ENCODE data around the gene PRDX3. TPM values are rescaled to one million over a fixed set of nuclear protein-coding genes. Genes with fewer than 3 reads are reported as not detected.
A peak's percentile ranks its signal among the peaks of the same experiment; 100 is the strongest.
"Not testable (repeated sequence)": the region's sequence is repeated elsewhere in the genome, so short reads cannot be mapped to it uniquely, and the experiment has no call there.

PRDX3 gene
- total RNA-seq, 1 experiment from 2014 or later, result 357 TPM

- peak; percentile 57 for DNase-seq (ENCODE audit: low read depth)
These were observed 28.2 kb upstream of the PRDX3 start for GRCh38 chr10:119206603-119207365.

DNA sequence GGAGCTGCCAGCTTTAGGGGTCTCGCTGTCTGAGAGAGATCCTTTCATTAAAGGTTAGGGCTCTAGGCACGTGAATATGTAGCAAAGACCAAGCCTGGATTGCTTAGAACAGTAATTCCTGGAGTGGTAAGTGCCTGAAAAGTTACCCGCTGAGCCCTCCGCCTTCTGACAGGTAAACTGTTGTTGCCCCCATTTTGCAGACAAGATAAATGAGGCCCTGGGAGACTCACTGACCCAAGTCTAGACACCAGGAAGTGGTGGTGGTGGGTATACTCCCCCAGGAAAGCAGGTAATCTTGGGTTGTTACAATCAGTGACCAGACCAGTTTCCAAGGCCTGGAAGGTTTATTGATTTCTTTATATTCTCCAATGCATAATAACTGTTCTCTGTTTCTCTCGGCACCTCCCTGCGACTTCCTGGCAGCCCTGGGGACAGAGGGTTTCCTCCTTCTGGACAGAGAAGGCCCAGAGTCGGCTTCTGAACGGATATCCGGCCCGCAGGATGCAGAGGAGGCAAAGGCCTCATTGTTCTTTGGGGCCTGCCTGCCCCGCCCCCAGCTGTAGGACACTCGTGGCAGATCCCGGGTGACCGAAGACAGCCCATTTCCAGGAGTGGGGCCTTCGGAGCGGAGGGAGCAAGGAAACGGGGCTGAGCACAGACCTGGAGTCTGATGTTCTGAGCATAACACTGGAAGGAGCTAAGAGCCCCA, 27.4 kb upstream of the PRDX3 start:
- DNase-seq (ENCODE audit: low read depth), result no peak

DNA sequence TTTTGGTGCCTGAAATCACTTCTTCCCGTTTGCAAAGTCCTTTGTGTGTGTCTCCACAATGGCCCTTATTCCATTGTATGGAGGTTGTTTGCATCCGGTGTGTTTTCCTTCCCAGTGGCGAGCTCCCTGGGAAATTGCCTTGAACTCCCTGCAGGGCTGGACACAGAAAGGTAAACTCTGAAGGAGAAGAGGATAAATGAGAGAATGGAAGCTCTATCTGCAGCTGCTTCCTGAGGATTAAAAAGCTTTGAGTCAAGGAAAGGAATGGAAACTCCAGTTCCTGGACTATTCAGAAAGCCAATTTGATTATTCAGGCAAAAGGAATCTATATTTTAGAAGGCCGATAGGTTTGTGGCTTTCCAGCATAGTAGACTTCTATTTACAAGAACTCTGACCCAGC, 24.4 kb upstream of the PRDX3 start:
- peak; percentile 69 for DNase-seq (ENCODE audit: low read depth)

- no peak for DNase-seq (ENCODE audit: low read depth)
These were observed 22.6 kb upstream of the PRDX3 start for GRCh38 chr10:119201233-119201632.

GRCh38 chr10:119199231-119199992, 20.8 kb upstream of the PRDX3 start:
- DNase-seq (ENCODE audit: low read depth), result peak; percentile 69

DNA sequence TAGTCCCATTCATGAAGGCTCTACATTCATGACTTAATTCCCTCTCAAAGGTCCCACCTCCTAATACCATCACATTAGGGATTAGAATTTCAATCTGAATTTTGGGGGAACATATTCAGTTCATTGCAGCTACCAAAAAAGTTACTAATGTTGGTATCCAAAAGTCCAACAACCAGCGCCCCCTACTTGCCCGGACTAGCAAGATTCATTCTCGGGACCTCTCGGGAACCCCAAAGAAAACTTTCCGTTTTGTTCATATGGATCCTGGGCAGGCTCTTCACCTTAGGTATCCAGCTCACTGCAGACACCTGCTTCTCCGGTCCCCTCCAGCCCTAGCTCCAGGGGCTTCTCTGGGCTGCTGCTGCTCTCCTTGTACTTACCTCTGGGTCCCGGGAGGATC, 19.8 kb upstream of the PRDX3 start:
- no peak for DNase-seq (ENCODE audit: low read depth)

- DNase-seq (ENCODE audit: low read depth), result peak; percentile 64
These were observed 19.3 kb upstream of the PRDX3 start for GRCh38 chr10:119197921-119198320.

DNA sequence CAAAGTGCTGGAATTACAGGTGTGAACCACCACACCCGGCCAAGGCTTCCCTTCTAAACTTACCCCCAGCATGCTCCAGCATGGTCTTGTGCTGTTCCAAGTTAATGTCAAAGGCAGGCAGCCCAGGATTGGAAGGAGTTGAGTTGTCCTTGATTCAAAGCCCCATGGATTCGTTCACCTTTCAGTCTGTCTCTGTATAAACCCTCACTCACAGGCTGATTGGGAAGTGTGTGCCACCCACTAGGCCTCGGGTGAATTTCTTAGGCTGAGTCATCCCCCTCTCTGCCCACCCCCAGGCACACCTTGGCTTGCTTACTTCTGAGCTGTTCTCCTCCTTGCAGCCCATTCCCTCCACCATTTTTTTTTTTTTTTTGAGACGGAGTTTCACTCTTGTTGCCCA, 13.3 kb upstream of the PRDX3 start:
- DNase-seq (ENCODE audit: low read depth), result peak; percentile 89

DNA sequence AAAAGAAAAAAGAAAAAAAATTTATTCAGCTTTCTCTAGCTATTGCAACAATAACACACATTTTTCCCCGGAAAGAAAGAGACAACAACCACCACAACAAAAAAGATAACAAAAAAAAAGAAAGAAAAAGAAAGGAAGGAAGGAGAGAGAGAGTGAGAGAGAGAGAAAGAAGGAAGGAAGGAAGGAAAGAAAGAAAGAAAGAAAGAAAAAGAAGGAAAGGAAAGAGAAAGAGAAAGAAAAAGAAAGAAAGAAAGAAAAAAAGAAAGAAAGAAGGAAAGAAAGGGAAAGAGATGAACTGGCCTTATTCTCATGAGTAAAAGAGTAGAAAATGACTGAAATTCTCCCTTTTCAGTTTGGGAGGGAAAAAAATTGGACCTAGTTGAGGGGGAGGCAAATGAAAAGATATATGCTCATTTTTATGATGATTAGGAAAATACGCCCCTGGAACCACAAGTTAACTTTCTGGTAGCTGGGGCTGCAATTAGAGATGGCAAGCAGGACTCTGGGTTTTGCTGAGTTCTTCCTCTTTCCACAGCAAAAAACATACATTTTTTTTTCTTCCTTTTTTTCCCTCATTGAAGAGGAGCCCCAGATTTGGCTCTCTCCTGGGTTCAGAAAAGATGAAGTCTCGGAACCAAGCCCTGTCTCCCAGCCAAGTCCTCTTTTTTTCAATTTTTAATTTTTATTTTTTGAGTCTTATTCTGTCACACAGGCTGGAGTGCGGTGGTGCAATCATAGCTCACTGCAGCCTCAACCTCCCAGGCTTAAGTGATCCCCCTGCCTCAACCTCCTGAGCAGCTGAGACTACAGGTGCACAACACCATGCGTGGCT, 12.6 kb upstream of the PRDX3 start:
- no peak for DNase-seq (ENCODE audit: low read depth)

DNA sequence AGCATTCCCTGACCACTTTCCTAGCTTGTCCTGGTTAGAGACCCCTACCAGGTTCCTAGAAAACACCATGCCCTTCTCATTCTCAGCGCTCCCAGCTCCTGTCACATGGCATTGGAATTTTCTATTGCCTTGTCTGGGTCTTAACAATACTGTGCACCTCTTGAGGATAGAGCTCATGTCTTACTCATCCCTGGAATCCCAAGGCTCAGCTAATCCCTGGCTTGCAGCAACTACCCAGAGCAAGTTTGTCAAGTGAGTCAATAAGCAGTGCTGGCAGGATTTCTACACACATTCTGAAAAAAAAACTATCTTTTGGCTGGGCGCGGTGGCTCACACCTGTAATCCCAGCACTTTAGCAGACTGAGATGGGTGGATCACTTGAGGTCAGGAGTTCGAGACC, 11.7 kb upstream of the PRDX3 start:
- DNase-seq (ENCODE audit: low read depth), result peak; percentile 97

GRCh38 chr10:119189811-119190282, 11.2 kb upstream of the PRDX3 start:
- DNase-seq (ENCODE audit: low read depth), result peak; percentile 76

- no peak for DNase-seq (ENCODE audit: low read depth)
These were observed 5.2 kb upstream of the PRDX3 start for GRCh38 chr10:119183664-119184412.

DNA sequence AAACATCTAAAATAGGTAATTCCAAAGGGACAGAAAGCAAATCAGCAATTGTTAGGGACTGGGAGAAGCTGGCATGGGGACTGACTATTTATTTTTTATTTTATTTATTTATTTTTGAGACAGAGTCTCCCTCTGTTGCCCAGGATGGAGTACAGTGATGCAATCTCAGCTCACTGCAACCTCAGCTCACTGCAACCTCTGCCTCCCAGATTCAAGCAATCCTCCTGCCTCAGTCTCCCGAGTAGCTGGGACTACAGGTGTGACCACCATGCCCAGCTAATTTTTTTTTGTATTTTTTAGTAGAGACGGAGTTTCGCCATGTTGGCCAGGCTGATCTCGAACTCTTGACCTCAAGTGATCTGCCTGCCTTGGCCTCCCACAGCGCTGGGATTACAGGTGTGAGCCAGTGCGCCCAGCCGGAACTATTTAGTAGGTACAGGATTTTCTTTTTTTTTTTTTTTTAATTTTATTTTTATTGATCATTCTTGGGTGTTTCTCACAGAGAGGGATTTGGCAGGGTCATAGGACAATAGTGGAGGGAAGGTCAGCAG, 2.3 kb upstream of the PRDX3 start:
- not testable (repeated sequence) for DNase-seq (ENCODE audit: low read depth)

DNA sequence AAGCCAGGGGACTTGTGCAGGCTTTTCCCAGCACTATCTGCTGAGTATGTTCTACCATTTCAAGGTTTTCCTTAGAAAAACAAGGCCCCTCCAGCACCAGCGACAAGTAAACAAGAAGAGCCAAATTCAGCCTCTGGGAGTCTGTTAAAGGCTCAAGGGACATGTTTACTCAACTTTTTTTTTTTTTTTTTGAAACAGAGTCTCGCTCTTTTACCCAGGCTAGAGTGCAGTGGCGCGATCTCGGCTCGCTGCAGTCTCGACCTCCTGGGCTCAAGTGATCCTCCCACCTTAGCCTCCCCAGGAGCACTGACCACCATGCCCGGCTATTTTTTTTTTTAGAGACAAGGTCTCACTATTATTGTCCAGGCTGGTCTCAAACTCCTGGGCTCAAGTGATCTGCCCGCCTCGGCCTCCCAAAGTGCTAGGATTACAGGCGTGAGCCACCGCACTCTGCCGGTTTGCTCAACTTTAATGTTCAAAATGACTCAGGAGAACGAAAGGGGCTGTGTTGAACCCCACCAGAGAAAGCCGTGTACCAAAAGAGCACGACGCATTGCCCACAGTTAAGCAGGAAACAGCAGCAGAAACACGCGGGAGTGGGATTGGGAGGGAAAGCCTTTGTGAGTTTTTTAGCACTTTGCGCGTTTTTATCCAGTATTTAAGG, 772 bp downstream of the PRDX3 start:
- no peak for DNase-seq (ENCODE audit: low read depth)

DNA sequence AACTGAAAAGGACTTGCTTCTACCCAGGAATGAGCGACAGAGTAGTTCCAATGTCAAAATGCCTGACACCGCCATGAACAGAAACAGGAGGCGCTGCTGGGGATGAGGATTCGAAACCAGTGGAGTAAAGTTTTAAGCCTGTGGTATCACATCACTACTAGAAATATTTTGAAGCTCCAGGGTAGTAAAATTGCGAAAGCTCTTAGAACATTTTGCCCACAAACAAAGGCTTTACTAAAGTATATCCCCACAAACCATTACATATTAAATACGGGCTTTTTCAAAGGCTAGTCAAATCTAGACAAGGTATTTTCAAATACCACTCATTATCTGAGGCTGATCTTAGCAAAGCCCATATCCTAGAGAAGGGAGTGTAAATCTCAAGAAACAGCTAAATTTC, 2.4 kb downstream of the PRDX3 start:
- no peak for DNase-seq (ENCODE audit: low read depth)

DNA sequence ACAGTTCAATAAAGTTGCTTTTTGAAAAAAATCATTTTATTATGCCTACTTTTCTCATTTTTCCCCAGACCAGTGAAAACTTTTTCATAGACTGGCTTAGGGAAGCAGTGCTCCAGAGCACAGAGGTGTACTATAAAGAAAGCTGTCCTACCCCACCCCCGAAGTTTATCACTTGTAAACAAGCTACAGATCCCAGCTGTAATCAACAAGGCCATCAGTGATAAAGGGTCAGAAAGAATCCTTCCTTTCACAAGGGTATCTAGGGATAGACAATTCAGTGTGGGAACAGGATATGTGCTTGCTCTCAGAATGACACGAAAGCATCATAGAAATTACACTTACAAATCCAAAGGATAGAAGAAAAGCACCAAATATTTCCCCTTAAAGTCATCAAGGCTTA, 4.5 kb downstream of the PRDX3 start:
- DNase-seq (ENCODE audit: low read depth), result no peak

- DNase-seq (ENCODE audit: low read depth), result no peak
These were observed 11.6 kb downstream of the PRDX3 start for GRCh38 chr10:119167041-119167440.

- no peak for DNase-seq (ENCODE audit: low read depth)
These were observed 12.0 kb downstream of the PRDX3 start for GRCh38 chr10:119166564-119166963.

- no peak for DNase-seq (ENCODE audit: low read depth)
These were observed 12.5 kb downstream of the PRDX3 start for GRCh38 chr10:119166118-119166500.

All from M059J (cell line).